Measurements from ENCODE around the gene LHB.

The LHB gene

DNA sequence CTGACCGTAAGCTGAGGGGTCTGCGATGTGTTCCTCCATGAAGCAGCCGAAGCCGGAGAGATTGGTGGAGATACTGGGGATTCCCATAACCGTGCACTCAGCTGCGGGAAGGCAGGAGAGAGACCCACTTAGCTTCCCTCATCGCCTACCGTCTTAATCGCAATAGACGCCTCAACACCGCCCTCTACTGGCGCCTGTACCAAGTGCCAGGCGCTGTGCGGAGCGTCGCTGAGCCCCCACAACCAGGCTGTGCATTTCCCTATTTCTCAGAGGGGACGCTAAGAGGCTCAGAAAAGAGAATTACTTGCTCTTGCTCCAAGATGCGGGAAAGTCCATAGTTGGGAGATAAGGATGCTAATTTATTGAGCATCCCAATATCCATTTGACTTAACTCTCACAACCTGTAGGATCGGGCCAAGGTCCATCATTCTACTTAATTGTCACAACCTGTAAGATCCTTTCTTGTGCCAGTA, 45.9 kb downstream of the LHB start:
- peak; percentile 39 to 63 for DNase-seq

DNA sequence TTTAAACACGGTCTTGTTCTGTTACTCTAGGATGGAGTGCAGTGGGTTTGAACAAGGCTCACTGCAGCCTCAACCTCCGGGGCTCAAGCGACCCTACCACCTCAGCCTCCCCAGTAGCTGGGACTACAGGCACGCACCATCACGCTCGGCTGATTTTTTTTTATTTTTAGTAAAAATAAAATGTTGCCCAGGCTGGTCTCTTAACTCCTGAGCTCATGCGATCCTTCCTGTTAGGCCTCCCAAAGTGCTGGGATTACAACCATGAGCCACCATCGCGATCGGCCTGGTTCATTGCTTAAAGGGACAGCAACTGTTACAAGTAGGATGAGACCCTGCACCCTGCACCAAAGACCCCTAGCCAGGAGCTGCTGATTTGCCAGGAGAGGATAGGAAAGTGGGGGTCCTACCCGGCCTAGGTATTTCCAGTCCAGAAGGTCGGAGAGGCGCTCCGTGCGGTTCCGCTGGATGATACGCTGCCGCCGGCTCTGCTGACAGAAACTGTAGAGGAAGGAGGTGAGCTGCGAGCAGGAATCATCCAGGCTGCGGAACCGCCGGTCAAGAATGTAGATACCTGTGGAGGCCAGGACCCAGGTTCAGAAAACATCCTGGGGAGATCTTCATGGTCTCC, 46.6 kb downstream of the LHB start:
- DNase-seq: no peak

DNA sequence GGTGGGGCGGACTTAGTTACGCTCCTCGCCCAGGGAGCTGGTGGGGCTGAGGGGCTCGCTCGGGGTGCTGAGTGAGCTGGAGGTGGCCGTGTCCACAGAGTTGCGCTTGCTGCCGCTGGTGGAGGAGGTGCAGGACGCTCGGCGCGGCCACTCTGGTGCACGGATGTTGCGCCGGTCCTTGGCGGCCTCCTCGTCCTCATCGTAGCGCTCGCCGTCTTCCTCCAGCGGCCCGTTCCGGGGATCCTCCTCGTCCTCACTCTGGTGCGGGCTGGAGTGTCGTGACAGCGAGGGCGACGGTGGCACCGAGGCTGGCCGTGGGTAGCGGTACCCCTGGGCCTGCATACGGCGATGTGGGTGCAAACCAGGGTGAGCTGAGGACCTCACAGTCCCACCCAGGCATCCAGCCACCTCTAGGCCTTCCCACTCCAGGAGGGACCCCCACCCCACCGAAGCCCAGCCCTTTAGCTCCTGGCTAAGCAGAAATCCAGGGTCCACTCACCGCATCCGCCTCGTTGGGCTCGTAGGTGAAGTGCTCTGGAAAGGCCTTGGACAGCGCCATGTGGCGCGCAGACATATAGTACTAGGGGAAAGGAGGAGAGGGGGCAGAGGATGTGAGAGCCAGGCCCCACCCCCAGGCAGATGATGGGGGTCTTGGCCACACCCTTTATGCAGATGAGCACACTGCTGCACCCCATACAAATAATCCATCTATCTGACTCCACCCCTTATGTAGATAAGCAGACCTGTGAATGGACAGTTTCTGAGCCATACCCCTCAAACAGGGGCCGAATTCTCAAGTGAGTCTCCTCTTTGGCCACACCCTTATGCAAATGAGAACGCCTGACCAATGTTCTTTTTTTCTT, 47.4 kb downstream of the LHB start:
- DNase-seq: no peak

DNA sequence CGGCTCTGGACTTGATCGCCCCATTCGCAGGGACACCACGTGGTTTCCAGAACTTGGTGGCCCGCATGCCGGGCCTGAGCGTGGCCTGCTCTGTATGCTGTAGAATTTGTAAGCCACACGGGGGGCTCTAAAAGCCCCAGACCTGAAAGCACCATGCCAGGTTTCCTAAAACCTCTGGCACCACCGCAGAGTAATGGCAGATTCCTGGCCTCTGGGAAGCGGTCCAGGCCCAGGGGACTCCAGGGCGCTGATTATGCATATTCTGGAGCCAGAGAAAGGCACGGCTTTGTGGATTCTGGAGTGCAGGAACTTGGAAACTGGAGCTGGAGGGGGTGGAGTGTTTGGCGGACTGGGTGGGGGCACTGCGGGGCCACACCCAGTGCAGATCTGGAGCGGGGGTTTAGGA, 48.1 kb downstream of the LHB start:
- DNase-seq: no peak

DNA sequence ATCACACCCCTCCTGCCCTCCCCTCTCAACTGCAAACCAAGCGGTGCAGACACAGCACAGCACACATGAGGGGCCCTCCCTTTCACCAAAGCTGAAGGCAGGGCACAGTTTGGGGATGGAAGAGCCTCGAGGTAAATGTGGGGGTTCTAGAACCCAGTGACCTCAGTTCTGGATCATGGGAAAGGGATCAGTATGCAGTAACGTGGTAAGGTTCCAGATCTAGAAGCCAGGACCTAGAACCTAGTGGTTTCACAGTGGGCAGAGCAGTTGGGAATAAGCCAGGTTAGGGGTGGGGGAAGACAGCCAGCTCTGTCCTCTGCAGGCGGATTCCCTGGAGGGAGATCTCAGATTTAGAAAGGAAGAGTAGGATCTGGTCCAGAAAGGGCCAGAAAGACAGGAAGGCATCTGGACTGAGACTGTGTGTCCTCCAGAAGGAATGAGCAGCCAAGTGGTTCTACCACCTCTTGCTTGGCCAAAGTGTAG, 48.7 kb downstream of the LHB start:
- DNase-seq: no peak

DNA sequence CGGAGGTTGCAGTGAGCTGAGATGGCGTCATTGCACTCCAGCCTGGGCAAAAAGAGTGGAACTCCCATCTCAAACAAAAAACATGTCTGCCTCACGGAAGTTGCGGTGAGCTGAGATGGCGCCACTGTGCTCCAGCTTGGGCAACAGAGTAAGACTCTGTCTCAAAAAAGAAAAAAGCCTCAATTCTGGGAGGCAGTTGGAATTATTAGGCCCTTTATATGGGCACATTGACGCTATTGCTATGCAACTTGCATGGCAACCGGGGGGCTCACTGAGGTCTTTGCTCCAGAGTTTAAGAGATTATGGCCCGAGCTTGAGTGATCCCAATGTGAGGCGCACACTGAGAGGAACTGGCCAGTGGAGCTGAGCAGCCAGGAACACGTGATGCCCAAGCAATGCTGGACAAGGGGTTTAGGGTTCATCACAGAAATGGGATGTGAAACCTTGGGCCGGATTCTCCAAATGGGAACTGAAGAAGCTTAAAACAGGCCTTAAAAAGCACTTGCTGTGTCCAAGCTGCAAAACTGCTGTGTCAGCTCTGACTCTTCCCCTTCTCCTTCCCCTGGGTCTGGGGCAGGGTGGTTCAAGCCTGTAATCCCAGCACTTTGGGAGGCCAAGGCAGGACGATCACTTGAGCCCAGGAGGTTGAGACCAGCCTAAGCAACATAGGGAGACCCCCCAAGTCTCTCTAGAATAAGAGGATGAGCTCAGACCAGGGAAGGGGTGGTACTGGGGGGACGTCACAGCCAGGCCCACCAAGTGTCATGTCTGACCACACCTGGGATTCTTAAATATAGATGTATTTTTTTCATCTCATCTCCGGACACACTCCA, 49.3 kb downstream of the LHB start:
- no peak for DNase-seq

DNA sequence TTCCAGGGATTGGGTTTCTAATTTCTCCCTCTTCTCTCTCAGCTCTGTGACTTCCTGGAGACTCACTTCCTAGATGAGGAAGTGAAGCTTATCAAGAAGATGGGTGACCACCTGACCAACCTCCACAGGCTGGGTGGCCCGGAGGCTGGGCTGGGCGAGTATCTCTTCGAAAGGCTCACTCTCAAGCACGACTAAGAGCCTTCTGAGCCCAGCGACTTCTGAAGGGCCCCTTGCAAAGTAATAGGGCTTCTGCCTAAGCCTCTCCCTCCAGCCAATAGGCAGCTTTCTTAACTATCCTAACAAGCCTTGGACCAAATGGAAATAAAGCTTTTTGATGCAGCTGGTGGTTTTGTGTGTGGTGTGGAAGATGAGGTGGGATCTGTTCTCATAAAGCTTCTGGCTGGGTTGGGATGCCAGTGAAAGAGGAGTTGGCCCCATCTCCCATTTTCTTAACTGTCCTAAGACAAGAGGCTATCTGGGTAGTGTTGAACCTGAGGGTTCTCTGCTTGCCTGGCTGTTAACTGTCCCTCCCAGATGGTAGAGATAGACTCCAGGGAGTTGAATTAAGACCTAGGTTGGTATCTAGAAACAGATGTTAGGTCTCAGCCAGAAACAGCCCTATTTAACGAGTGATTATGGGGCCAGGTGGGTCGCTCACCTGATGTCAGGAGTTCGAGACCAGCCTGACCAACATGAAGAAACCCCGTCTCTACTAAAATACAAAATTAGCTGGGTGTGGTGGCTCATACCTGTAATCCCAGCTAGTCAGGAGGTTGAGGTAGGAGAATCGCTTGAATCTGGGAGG, 50.1 kb downstream of the LHB start:
- no peak for DNase-seq
